GM21447 (cell line): ENCODE measurements around the gene CDK14.
"Not testable (repeated sequence)": the region's sequence is repeated elsewhere in the genome, so short reads cannot be mapped to it uniquely, and the experiment has no call there.

Source experiments
- ATAC-seq: cut with Tn5 transposase; IDR thresholded peaks from one replicate; pipeline ENCODE4 v1.9.1; 2021; ENCODE audit not compliant: unreplicated experiment

The CDK14 gene

GRCh38 chr7:90886416-90886815 is 290.3 kb downstream of the CDK14 start:
- no peak for ATAC-seq

GRCh38 chr7:90889210-90889609 is 293.1 kb downstream of the CDK14 start:
- no peak for ATAC-seq

- ATAC-seq, result no peak
Observed at GRCh38 chr7:90889644-90890043, 293.5 kb downstream of the CDK14 start.

GRCh38 chr7:90891529-90891928 is 295.4 kb downstream of the CDK14 start:
- no peak for ATAC-seq

GRCh38 chr7:90892213-90892612 is 296.1 kb downstream of the CDK14 start:
- peak; percentile 75 for ATAC-seq

GRCh38 chr7:90894122-90894521 is 298.0 kb downstream of the CDK14 start:
- ATAC-seq, result no peak

GRCh38 chr7:90896458-90896857 is 300.3 kb downstream of the CDK14 start:
- ATAC-seq, result no peak

- ATAC-seq, result peak; percentile 51
Observed at GRCh38 chr7:90897961-90898469, 301.9 kb downstream of the CDK14 start.

GRCh38 chr7:90900628-90901356 is 304.7 kb downstream of the CDK14 start:
- no peak for ATAC-seq

- no peak for ATAC-seq
Observed at GRCh38 chr7:90903841-90904240, 307.7 kb downstream of the CDK14 start.

GRCh38 chr7:90910136-90910535 is 314.0 kb downstream of the CDK14 start:
- no peak for ATAC-seq

GRCh38 chr7:90916319-90916718 is 320.2 kb downstream of the CDK14 start:
- no peak for ATAC-seq

GRCh38 chr7:90917539-90917938 is 321.4 kb downstream of the CDK14 start:
- no peak for ATAC-seq

GRCh38 chr7:90918303-90918702 is 322.2 kb downstream of the CDK14 start:
- ATAC-seq, result no peak

GRCh38 chr7:90919816-90920215 is 323.7 kb downstream of the CDK14 start:
- no peak for ATAC-seq

- no peak for ATAC-seq
Observed at GRCh38 chr7:90920336-90920735, 324.2 kb downstream of the CDK14 start.

GRCh38 chr7:90923541-90923997 is 327.4 kb downstream of the CDK14 start:
- no peak for ATAC-seq

GRCh38 chr7:90928700-90929424 is 332.7 kb downstream of the CDK14 start:
- not testable (repeated sequence) for ATAC-seq

- peak; percentile 96 for ATAC-seq
Observed at GRCh38 chr7:90931986-90932916, 336.1 kb downstream of the CDK14 start.

- ATAC-seq, result no peak
Observed at GRCh38 chr7:90933041-90933440, 336.9 kb downstream of the CDK14 start.

- ATAC-seq, result no peak
Observed at GRCh38 chr7:90933984-90934383, 337.9 kb downstream of the CDK14 start.
